GM18499 (cell line): Measurements from ENCODE around the gene VCPKMT.

Experiments
- ATAC-seq: cut with Tn5 transposase; IDR thresholded peaks from one replicate; pipeline ENCODE4 v1.9.1; 2021; ENCODE audit warnings: moderate number of reproducible peaks; ENCODE audit not compliant: insufficient read depth, unreplicated experiment

Gene VCPKMT

GRCh38 chr14:50068496-50068895, 47.9 kb downstream of the VCPKMT start:
- no peak for ATAC-seq

GRCh38 chr14:50067723-50068495, 48.5 kb downstream of the VCPKMT start:
- ATAC-seq = no peak

- no peak for ATAC-seq
Observed at GRCh38 chr14:50065583-50065982, 50.8 kb downstream of the VCPKMT start.

- ATAC-seq = peak; percentile 58
Observed at GRCh38 chr14:50064993-50065392, 51.4 kb downstream of the VCPKMT start.

GRCh38 chr14:50063876-50064420, 52.4 kb downstream of the VCPKMT start:
- no peak for ATAC-seq

GRCh38 chr14:50062438-50063085, 53.8 kb downstream of the VCPKMT start:
- no peak for ATAC-seq

- ATAC-seq = no peak
Observed at GRCh38 chr14:50061664-50062437, 54.5 kb downstream of the VCPKMT start.

- ATAC-seq = no peak
Observed at GRCh38 chr14:50060871-50061663, 55.3 kb downstream of the VCPKMT start.

GRCh38 chr14:50059763-50060616, 56.4 kb downstream of the VCPKMT start:
- ATAC-seq = no peak
